ENCODE measurements around the gene PCDHA7.
A peak's percentile ranks its signal among the peaks of the same experiment; 100 is the strongest.
"Not testable (repeated sequence)": the region's sequence is repeated elsewhere in the genome, so short reads cannot be mapped to it uniquely, and the experiment has no call there.

The PCDHA7 gene

GRCh38 chr5:140833993-140834392, at the start of gene PCDHA7:
Gene PCDHA7, plus strand, starts transcription at chr5:140834269. Its CDS starts 115 bp downstream, at chr5:140834384.
- Histone ChIP-seq H3K36me3 (ENCODE audit: insufficient read depth, low read length) (no peaks in the 10 kb centered on the region), H3K4me1 (ENCODE audit: insufficient read depth, low read length) (no peaks in the 10 kb centered on the region), H3K9me3 (ENCODE audit: control insufficient read depth, insufficient read depth, low read length) (no peaks in the 10 kb centered on the region), H3K9ac (ENCODE audit: low read depth, low read length) (no peak within 1 kb of the TSS)

GRCh38 chr5:140785905-140786686, 48.0 kb upstream of the PCDHA7 start, which contains the start of gene PCDHA1:
Gene PCDHA1, plus strand, starts transcription at chr5:140786140.
- H3K9ac ChIP-seq (ENCODE audit: low read depth, low read length) = no peak within 1 kb of the TSS
- no peaks in the 10 kb centered on the region for H3K36me3 ChIP-seq (ENCODE audit: insufficient read depth, low read length)
- H3K4me1 ChIP-seq (ENCODE audit: insufficient read depth, low read length) = no peaks in the 10 kb centered on the region
- H3K9me3 ChIP-seq (ENCODE audit: control insufficient read depth, insufficient read depth, low read length) = peaks cover 9% of the 10 kb centered on the region

- H3K4me1 ChIP-seq (ENCODE audit: insufficient read depth, low read length); H3K9ac ChIP-seq (ENCODE audit: low read depth, low read length); H3K36me3 ChIP-seq (ENCODE audit: insufficient read depth, low read length); H3K9me3 ChIP-seq (ENCODE audit: control insufficient read depth, insufficient read depth, low read length): not testable (repeated sequence)
These were observed 46.6 kb upstream of the PCDHA7 start for GRCh38 chr5:140787422-140787821.

- not testable (repeated sequence) for H3K9me3 ChIP-seq (ENCODE audit: control insufficient read depth, insufficient read depth, low read length); H3K4me1 ChIP-seq (ENCODE audit: insufficient read depth, low read length); H3K36me3 ChIP-seq (ENCODE audit: insufficient read depth, low read length); H3K9ac ChIP-seq (ENCODE audit: low read depth, low read length)
These were observed 46.1 kb upstream of the PCDHA7 start for GRCh38 chr5:140787849-140788504.

- H3K4me1 ChIP-seq (ENCODE audit: insufficient read depth, low read length) = no peaks in the 10 kb centered on the region
- H3K36me3 ChIP-seq (ENCODE audit: insufficient read depth, low read length) = no peaks in the 10 kb centered on the region
- H3K9ac ChIP-seq (ENCODE audit: low read depth, low read length) = no peak overlapping the region
- peaks cover 4% of the 10 kb centered on the region; the same call in 1 of the 2 replicates for H3K9me3 ChIP-seq (ENCODE audit: control insufficient read depth, insufficient read depth, low read length)
These were observed 43.0 kb upstream of the PCDHA7 start for GRCh38 chr5:140791089-140791488.

- Histone ChIP-seq H3K36me3 (ENCODE audit: insufficient read depth, low read length) (no peaks in the 10 kb centered on the region), H3K4me1 (ENCODE audit: insufficient read depth, low read length) (no peaks in the 10 kb centered on the region), H3K9ac (ENCODE audit: low read depth, low read length) (peak within 1 kb of the TSS; percentile 57; the same call in 1 of the 2 replicates), H3K9me3 (ENCODE audit: control insufficient read depth, insufficient read depth, low read length) (no peaks in the 10 kb centered on the region)
These were observed 39.3 kb upstream of the PCDHA7 start, which contains the start of gene PCDHA2 for GRCh38 chr5:140794595-140795258. Gene PCDHA2, plus strand, starts transcription at chr5:140794852.

GRCh38 chr5:140795259-140795641, 38.8 kb upstream of the PCDHA7 start:
- H3K36me3 ChIP-seq (ENCODE audit: insufficient read depth, low read length) = no peaks in the 10 kb centered on the region
- H3K4me1 ChIP-seq (ENCODE audit: insufficient read depth, low read length) = no peaks in the 10 kb centered on the region
- peak overlapping the region; percentile 57; the same call in 1 of the 2 replicates for H3K9ac ChIP-seq (ENCODE audit: low read depth, low read length)
- H3K9me3 ChIP-seq (ENCODE audit: control insufficient read depth, insufficient read depth, low read length) = no peaks in the 10 kb centered on the region

GRCh38 chr5:140796072-140796717, 37.9 kb upstream of the PCDHA7 start:
- H3K9me3 ChIP-seq (ENCODE audit: control insufficient read depth, insufficient read depth, low read length); H3K36me3 ChIP-seq (ENCODE audit: insufficient read depth, low read length); H3K4me1 ChIP-seq (ENCODE audit: insufficient read depth, low read length); H3K9ac ChIP-seq (ENCODE audit: low read depth, low read length): not testable (repeated sequence)

- Histone ChIP-seq H3K4me1 (ENCODE audit: insufficient read depth, low read length) (no peaks in the 10 kb centered on the region), H3K9ac (ENCODE audit: low read depth, low read length) (no peak overlapping the region), H3K9me3 (ENCODE audit: control insufficient read depth, insufficient read depth, low read length) (peaks cover under 1% of the 10 kb centered on the region; the same call in 1 of the 2 replicates), H3K36me3 (ENCODE audit: insufficient read depth, low read length) (no peaks in the 10 kb centered on the region)
These were observed 37.4 kb upstream of the PCDHA7 start for GRCh38 chr5:140796718-140797095.

GRCh38 chr5:140800816-140801493, 33.1 kb upstream of the PCDHA7 start, which contains the start of gene PCDHA3:
Gene PCDHA3, plus strand, starts transcription at chr5:140801057.
- H3K4me1 ChIP-seq (ENCODE audit: insufficient read depth, low read length) = no peaks in the 10 kb centered on the region
- H3K9me3 ChIP-seq (ENCODE audit: control insufficient read depth, insufficient read depth, low read length) = peaks cover 5% of the 10 kb centered on the region; the same call in 1 of the 2 replicates
- H3K9ac ChIP-seq (ENCODE audit: low read depth, low read length) = no peak within 1 kb of the TSS

GRCh38 chr5:140801494-140801841, 32.6 kb upstream of the PCDHA7 start:
- Histone ChIP-seq H3K36me3 (ENCODE audit: insufficient read depth, low read length) (no peaks in the 10 kb centered on the region), H3K4me1 (ENCODE audit: insufficient read depth, low read length) (no peaks in the 10 kb centered on the region), H3K9me3 (ENCODE audit: control insufficient read depth, insufficient read depth, low read length) (peaks cover 5% of the 10 kb centered on the region; the same call in 1 of the 2 replicates), H3K9ac (ENCODE audit: low read depth, low read length) (no peak overlapping the region)

More at GRCh38 chr5:140800816-140801493, 33.1 kb upstream of the PCDHA7 start, which contains the start of gene PCDHA3:
- no peaks in the 10 kb centered on the region for H3K36me3 ChIP-seq (ENCODE audit: insufficient read depth, low read length)

GRCh38 chr5:140802381-140802780, 31.7 kb upstream of the PCDHA7 start:
- not testable (repeated sequence) for H3K36me3 ChIP-seq (ENCODE audit: insufficient read depth, low read length); H3K9ac ChIP-seq (ENCODE audit: low read depth, low read length); H3K4me1 ChIP-seq (ENCODE audit: insufficient read depth, low read length); H3K9me3 ChIP-seq (ENCODE audit: control insufficient read depth, insufficient read depth, low read length)

GRCh38 chr5:140802781-140803271, 31.2 kb upstream of the PCDHA7 start:
- Histone ChIP-seq H3K9ac (ENCODE audit: low read depth, low read length) (no peak overlapping the region), H3K9me3 (ENCODE audit: control insufficient read depth, insufficient read depth, low read length) (peaks cover 5% of the 10 kb centered on the region; the same call in 1 of the 2 replicates), H3K36me3 (ENCODE audit: insufficient read depth, low read length) (no peaks in the 10 kb centered on the region), H3K4me1 (ENCODE audit: insufficient read depth, low read length) (no peaks in the 10 kb centered on the region)

Data from ES-I3 (cell line).